HG02623 (cell line): ENCODE measurements around the gene ABCG1.
"Not testable (repeated sequence)": the region's sequence is repeated elsewhere in the genome, so short reads cannot be mapped to it uniquely, and the experiment has no call there.

Experiments used
- ATAC-seq: cut with Tn5 transposase; IDR thresholded peaks from one replicate; pipeline ENCODE4 v1.9.1; 2021; ENCODE audit warnings: moderate library complexity; ENCODE audit not compliant: unreplicated experiment

Gene ABCG1

DNA sequence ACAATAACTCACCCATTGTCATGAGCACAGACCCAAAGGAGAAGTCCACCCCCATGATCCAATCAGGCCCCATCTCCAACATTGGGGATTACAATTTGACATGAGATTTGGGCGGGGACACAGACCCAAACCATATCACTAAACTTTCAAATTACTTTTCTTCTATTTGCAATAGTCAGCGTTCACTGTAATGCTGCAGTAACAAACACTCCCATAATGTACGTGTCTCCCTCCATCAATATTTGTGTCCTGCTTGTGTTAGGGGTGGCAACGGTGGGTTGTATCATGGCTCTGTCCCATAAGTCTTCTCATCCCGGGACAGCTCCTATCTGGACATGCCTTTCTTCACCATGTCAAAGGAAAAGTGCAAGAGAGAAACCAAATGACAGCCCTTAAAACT is 70.0 kb downstream of the ABCG1 start:
- no peak for ATAC-seq

DNA sequence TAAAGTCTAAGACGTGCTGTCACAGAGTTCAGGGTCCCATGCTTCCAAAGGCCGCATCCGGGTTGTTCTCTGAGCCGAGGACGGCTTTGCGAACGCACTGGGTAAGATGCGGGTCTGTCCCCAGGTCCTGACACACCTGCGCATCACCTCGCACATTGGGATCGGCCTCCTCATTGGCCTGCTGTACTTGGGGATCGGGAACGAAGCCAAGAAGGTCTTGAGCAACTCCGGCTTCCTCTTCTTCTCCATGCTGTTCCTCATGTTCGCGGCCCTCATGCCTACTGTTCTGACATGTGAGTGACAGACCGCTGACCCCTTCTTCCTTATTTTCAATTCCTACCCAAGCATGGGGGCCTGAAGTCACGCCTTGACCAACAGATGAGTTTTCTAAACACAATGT is 71.0 kb downstream of the ABCG1 start:
- ATAC-seq = no peak

DNA sequence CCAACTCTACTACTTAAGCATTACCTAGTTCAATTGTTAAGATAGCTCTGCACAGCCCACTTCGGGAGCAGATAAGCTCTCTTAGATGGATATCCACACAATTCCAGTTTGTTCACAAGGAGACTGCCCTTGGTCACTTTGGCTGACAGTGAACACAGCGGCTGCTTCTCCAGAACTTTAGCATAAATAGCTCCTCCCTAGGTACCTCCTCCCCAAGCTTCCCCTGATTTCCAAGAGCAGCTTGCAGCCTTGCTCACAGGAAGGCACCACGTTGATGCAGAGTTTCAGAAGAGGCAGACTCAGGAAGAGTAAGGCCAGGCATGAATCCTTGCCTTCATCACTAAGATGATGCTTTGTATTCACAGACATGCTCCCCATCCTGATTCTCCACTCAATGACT is 71.6 kb downstream of the ABCG1 start:
- no peak for ATAC-seq

DNA sequence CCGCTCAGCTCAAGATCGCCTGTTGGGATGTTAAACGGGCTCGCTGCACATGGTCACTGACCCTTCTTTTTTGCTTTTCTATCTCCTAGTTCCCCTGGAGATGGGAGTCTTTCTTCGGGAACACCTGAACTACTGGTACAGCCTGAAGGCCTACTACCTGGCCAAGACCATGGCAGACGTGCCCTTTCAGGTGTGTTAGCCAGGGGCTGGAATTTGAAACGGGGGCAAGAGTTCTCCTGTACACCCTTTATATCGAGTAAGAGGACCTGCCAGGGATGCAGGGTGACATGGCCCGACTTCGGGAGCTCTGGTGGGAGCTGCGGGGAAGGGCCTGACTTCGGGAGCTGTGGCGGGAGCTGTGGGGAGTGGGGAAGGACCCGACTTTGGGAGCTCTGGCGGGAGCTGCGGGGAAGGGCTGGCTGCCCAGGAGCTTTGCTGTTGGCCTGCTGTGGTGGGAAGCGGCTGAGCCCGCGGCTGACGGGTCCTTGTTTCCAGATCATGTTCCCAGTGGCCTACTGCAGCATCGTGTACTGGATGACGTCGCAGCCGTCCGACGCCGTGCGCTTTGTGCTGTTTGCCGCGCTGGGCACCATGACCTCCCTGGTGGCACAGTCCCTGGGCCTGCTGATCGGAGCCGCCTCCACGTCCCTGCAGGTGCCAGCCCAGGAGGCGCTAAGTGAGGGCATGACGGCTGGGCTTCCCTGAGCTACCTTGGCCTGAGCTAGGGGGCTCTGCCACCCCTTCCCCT is 72.2 kb downstream of the ABCG1 start:
- no peak for ATAC-seq

DNA sequence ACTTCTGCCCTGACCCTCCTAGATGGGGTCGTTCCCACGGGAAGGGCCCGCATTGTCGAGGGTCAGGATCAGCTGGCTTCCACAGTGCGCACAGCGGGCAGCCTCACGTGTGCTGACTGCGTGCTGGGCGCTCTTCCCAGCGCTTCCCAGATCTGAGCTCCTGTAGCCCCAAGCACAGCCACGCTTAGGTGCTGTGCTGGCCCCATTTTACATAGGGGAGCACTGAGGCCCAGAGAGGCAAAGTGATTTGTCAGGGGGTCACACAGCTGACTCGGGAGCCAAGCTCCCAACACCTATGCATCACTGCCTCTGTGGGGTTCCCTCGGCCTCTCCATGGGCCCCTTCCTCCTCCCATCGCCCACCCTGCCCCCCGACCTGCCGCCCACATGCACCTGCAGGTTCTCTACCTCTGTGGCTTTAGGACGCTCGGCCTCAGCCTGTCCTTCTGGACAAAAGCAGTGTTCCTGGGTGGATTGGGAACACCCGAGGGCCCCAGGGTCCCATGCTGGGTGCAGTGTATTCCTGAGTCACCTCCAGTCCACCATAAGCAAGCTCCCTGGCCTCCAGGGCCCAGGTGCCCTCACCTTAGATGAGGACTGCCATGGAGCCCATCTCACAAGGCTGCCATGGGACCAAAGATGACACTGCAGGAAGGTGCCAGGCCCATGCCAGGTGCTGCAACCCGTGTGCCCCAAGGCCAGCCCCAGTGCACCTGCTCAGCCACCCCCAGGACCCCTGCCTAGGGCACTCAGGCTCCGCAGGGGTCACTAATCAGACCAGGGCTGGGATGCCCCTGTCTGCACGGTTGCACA is 73.0 kb downstream of the ABCG1 start:
- no peak for ATAC-seq

DNA sequence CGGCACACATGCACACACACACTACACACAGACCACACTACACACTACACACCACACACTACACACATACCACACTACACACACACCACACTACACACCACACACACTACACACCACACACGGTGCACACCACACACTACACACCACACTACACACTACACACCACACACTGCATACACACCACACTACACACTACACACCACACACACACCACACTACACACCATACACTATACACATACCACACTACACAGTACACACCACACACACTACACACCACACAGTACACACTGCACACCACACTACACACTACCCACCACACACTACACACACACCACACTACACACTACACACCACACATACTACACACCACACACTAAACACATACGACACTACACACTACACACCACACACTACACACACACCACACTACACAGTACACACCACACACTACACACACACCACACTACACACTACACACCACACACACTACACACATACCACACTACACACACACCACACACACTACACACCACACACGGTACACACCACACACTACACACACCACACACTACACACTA is 73.7 kb downstream of the ABCG1 start:
- not testable (repeated sequence) for ATAC-seq

DNA sequence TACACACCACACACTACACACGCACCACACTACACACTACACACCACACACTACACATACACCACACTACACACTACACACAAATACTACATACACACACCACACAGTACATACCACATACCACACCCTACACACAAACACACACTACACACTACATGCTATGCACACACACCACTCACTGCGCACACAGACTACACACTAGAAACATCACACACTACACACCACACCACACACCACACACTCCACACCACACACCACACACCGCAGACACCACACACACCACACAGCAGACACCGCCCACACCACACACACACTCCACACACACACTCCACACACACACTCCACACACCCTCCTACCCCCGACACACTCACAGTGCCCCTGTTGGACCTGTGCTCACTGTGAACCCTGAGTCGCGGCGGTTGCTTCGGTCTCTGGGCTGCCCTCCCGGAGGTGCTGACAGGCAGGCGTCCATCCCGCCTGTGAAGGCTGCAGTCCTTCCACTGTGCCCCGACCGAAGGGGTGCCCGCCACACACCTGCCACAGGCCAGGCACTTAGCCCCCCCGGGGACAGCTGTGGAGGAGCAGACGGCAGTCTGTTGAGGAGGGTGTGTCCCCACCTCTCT is 74.8 kb downstream of the ABCG1 start:
- ATAC-seq = no peak

DNA sequence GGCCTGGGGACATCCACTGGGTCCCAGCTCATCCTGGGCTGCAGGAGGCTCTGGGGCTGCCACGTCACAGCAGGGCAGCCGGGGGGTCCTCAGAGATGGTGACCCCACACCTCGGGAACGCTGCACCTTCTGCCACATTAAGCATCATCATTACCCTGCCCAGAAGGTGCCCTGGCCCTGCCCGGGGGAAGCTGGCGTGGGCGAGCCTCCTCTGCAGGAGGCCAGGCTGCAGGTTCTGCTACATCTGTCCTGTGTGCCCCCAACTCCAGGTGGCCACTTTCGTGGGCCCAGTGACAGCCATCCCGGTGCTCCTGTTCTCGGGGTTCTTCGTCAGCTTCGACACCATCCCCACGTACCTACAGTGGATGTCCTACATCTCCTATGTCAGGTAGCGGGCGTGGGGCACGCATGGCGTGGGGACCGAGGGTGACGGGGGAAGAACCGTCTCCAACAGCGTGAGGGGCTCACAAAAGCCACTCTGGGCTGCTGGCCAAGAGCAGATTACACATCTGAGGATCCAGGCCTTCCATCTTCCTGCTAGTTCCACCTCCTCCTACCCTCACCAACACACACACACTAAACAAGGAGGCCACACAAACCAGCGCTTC is 75.4 kb downstream of the ABCG1 start:
- no peak for ATAC-seq

DNA sequence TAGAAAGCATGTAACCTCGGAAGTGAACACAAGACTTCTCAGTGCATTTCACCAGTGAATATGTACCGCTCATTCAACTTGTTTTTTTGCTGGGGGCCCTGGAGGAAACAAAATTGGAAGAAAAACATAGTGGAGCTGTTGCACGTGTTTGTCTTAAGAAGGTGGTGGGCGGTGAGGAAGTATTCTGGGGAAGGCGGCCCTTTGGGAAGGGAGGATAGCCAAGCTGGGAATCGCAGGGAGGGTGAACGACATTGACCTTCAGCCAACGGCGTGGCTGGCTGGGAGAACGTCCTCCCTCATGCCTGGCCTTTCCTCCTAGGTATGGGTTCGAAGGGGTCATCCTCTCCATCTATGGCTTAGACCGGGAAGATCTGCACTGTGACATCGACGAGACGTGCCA is 76.9 kb downstream of the ABCG1 start:
- no peak for ATAC-seq

DNA sequence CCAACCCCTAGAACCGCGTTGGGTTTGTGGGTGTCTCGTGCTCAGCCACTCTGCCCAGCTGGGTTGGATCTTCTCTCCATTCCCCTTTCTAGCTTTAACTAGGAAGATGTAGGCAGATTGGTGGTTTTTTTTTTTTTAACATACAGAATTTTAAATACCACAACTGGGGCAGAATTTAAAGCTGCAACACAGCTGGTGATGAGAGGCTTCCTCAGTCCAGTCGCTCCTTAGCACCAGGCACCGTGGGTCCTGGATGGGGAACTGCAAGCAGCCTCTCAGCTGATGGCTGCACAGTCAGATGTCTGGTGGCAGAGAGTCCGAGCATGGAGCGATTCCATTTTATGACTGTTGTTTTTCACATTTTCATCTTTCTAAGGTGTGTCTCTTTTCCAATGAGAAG is 77.6 kb downstream of the ABCG1 start:
- ATAC-seq = no peak

DNA sequence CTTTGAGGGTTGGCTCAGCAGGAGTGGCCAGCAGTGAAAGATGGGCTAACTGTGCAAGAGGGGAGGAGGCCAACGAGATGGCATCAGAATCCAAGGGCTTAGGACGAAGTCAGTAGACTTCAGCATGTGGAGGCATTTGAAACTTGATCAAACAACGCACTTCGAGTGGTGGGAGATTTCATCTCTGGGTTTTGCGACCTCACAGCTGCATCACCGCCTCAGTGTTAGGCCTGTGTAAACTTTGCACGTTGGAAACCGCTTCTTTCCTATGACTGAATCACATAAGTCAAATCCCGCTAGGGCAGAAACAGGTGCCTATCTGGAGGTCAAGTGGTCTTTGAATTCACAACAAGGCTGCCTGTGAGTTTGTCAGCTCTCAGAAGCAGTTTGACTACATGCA is 78.4 kb downstream of the ABCG1 start:
- no peak for ATAC-seq

DNA sequence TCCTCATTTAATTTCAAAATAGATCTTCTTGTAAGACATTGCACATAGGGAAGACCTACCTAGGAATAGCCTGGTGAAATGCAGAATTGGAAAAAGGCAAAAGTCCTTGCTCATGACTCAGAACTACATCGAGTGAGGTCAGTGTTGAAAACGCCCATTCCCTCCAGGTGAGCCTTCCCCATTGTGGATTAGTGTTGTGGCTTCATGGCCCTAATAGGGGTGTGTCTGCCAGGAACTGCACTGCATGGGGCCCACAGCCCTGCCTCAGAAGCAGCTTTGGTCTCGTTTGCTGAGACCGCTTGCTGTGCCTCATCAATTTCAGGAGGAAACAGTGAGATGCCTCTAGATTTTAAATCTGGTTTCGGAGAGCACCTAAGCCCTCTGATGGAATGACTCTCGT is 79.3 kb downstream of the ABCG1 start:
- ATAC-seq = no peak

DNA sequence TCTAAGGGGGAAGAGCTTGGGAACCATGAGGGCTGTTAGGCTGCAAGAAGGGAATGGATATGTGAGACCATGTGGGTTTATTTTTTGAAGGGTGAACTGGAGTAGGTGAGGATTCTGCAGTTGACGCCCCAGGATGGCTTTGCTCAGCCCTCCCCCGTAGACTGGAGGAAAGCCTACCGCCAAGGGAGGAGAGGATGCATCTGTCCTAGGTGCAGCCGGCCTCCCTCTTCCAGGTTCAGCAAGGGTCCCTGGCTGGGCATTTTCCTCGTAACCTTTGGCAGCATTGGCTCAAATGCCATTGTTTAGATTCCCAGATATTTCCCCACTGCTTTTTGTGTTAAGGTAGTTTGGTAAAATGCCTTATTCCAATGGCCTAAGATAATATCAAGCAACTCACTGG is 79.7 kb downstream of the ABCG1 start:
- ATAC-seq = no peak

DNA sequence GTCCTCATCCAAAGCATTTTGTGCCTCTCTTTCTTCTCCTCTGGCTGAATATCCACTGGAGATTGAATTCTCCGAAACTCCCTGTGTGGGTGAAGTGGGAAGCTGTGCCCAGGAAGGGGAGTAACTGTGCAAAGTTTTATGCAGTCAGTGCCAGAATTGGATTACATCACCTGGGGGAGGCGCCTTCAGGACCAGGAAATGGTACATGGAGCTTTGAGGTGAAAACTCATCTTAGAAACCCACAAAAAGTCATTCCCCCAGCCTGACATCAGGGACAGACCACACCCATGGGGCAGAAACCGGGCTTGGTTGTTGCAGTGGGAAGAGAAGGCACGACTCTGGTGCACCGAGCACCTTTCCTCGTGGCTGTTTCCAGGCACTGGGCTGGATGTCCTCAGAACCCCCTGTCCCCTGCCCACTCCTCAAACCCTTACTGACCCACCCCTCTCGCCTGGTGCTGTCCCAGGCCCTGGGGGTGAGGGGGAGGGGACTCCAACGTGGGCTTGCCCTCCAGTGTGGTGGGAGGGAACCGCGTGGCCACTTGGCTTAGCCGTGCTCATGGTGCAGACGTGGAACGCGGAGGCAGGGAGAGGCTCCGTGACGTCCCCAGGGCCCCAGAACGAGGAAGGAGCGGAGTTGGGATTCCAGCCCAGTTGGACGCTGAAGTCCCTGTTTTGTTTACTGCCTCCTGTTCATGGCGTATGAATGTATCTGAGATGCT is 80.5 kb downstream of the ABCG1 start:
- ATAC-seq = no peak

DNA sequence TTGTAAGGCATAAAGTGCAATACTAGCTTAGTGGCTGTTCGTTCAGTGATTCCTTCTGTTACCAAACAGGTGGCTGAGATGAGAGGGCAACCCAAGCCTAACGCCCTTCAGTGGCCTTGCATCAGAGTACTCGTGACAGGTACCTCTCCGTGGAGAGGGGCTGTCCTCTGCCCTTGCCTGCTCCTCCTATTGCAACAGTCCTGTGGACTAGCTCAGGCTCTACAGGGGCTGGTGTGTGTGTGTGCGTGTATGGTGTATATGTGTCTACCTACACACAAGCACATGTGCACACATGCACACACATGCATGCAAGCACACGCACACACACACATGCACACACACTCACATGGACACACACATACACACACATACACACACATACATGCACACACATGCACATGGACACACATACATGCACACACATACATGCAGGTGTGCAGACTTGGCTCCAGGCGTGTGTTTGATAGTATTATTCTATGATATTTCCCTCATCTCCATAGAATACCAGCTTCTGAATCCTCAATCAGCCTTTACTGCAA is 81.2 kb downstream of the ABCG1 start:
- ATAC-seq = no peak

DNA sequence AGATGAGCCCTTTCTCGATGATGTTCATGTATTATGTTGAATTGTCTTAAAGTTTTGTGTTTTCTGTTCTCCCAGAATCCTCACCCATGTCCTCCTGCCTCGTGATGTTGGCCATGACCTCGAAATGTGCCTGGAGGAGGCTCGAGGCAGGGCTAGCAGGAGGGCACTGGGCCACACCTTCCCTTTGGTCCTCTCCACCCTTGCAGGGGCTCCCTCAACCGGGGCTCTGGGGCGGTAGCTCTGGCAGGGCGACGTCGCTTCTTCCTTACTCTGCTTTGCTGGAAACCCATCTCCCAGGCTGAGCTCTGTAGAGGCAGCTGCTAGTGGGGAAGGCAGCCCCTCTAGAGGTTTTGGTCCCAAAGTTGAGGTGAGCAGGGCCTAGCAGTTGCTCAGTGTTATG is 82.0 kb downstream of the ABCG1 start:
- ATAC-seq = no peak

DNA sequence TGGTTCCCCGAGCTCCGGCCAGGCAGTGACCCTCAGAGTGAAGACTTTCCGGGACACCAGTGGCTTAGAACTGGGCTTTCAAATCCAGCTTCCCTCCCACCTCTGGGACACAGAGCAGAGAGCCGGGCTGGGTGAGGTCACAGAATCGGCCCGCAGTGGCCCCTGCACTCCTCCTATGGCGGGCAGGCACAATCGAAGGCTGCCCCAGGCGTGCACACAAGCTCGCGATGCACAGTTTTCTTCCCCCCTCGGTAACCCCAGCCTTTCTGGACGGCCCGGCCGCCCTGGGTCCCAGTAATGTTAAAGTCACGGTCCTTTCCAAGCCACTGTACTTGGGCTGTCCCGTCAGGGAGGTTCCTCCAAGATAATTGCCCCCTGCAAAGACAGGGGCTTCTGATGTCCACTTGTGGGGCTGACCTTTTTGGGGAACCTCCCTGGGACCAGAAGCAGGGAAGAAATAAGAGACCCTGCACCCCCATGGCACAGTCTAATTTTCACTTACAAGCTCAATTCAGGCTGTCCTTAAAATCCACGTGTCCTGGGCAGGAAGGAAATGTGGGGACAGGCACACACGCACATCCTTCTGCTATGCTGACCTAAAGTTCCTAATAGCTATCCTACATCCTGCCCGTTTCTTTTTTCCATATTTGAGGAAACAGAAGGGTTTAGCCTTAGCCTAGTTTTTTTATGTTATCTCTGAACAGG is 82.6 kb downstream of the ABCG1 start:
- no peak for ATAC-seq

DNA sequence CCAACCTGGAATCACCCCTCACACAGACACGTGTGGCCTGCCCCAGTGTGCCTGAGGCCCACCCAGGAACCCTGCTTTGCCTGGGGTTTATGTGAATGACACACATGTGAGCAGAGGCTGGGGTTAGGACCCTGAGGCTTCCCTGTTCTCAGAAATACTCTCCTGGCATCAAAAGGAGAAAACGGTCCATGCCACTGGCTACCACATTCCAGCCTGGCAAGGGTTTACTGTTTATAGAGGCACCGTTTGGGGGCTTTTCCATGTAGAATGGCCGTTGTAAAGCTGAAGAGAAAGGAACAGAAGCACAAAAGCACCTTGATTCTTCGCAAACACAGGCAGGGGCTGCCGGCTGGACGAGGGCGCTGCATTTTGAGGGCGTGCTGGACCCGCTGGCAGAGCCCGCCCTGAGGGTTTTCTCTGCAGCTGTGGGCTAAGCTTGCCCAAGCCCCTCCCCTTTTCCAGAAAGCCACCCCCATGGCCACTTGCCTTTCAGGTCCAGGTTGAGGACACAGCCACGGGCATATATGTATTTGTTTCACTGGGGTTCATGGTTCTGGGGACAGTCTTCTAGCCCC is 83.2 kb downstream of the ABCG1 start:
- ATAC-seq = no peak

DNA sequence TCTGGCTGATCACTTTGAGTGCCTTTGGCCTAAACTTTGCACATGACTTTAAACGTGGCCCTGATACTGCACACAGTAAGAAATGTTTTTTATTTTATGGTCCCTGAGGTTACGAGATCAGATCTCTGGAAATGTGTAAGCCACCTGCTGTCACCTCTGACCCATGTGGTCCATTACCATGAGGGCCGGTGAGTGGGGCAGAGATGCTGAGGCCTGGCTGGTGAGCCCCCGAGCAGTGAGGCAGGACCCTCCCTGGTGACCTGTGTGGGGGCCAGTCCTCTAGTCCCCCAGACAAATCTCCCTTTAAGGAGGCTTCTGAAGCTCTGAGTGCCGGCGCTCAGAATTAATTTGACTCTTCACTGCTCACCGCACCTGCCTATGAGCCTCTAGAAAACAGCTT is 83.9 kb downstream of the ABCG1 start:
- no peak for ATAC-seq
